Left forelimb (tissue), 1 donor: ENCODE measurements around the gene DAPP1.
"Not testable (repeated sequence)": the region's sequence is repeated elsewhere in the genome, so short reads cannot be mapped to it uniquely, and the experiment has no call there.

Experiments
- DNase-seq: peaks from one replicate; pipeline ENCODE4 v3.0.0-alpha.2; 2018; ENCODE audit warnings: low spot score

DAPP1 gene

DNA sequence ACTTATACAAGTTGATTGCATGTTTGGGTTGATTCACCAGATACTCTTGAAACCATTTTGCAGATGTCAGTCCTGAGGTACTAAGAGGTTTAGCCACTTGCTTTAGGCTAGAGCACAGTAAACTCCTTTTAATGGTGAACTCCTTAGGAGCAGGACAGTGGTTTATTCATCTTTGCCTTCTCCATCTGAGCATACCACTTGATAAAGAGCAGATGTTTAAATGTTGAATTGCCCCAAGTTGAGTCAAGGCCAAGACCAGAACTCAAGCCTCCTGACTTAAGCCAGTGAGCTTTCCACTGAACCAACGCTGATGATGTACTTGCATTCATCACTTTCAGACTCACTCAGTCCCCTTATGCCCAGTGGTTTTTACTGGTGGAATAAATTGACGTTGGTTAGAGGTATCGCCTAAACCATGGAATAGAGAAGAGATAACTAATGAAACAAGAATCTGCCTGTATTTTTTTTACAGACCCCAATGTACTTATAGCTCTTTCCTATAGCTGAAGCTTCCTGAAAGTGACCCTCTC is 7.5 kb downstream of the DAPP1 start:
- DNase-seq, result no peak

DNA sequence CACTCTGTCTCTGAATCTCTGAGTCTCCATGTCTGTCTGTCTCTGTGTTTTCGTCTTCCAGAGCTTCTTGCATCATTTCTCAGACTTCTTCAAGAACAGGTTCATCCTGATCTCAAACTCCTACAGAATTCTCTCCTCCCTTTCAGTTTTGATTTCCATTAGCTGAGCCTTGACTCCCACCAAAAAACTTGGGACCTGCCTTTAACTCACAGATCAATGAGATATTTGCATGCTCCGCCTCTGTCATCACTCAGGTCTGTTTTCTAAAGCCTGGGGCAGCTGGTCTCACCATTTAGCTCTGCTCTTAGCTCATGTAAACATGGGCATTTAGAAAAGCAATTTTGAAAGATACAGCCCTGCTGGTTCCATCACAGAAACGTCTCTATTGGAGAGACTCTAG is 8.6 kb downstream of the DAPP1 start:
- DNase-seq, result no peak

DNA sequence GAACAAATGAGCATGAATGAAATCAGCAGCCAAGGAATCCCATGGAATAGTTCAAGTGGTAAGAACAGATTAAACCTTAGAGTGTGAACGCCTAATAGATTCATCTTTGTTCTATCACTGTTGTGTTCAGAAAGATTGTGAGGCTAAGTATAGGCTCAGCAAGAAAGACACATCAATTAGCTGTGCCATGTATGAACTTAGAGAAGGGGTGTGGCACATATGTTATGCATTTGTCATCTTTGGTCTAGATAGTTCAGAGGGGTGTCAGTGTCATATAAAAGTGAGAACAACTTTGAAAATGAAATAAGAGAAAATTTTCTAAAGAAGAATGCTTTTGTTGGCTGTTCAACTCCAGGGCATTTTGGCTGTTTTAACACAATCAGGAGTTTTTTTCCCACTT is 9.4 kb downstream of the DAPP1 start:
- DNase-seq, result no peak

DNA sequence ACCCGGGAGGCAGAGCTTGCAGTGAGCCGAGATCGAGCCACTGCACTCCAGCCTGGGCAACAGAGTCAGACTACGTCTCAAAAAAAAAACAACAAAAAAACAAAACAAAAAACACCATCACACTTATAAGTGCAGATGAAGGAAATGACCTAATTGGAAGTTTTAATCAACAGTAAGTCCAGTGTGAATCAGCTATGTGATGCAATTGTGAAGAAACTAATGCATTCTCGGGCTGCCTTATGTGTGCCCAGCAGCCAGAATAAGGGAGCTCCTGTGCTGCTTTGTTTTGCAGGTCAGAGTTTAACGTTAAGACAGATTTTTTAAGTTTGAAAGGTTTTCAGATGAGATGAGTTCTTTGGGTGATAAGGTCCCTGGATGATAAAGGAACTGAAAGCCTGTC is 10.8 kb downstream of the DAPP1 start:
- DNase-seq, result no peak

DNA sequence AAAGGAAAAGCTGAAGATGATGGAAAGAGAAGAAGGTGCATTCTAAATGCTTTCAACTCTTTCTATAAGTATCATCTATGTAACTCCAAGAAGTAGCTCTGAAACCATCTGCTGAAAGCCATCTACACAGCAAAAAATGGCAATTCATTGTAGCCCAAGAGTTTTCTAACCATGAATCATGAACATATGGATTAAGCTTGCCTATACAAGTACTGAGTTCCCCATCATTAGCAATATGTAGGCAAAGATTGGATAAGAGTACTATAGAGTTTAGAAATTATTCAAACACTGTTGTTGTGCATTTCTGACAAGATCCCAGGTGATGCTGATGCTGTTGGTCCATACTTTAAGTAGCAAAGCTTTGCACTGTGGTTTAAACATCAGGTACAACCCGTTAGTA is 11.2 kb downstream of the DAPP1 start:
- no peak for DNase-seq

DNA sequence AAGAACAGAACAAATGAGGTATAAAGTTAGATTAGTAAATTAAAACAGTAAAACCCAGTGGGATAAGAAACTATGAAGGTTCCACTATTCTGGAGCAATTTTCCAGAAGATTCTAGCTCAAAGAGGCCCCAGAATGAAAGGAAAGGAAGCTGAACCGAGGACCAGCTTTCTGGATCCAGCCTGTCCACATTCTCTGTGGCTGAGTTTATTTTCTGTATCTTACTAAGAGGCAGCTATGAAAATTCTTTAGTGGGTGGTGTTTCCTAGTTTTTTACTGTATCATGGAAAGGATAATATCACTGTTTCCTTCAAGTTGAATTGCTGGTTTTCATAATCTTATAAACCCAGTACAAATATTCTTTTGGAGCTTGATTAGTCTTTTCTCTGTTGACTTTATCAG is 11.8 kb downstream of the DAPP1 start:
- no peak for DNase-seq

DNA sequence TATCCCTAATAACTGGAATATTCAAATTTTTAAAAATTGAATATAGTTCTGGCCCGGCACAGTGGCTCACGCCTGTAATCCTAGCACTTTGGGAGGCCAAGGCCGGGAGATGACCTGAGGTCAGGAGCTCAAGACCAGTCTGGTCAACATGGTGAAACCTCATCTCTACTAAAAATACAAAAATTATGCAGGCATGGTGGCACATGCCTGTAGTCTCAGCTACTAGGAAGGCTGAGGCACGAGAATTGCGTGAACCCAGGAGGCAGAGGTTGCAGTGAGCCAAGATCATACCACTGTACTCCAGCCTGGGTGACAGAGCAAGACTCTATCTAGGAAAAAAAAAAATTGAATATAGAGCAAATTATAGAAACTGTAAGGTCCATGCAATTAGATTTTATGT is 13.4 kb downstream of the DAPP1 start:
- DNase-seq, result not testable (repeated sequence)

DNA sequence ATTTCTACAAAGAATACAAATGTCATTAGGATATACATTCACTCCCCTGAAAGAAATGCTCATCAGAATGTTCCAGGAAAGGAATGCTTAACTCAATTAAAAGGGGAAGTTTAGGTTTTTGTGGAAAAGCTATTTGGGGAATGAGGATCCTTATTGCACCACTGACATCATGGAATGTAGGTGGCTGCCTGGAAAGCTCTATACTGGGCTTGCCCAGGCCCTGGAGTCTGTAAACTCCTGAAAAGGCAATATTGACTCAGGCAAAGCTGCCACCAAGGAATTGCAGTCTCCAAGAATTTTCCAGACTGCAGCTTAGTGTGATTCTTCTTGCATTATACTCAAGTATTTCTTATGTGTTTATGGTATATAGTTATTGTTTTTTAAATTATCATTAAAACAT is 15.7 kb downstream of the DAPP1 start:
- no peak for DNase-seq

DNA sequence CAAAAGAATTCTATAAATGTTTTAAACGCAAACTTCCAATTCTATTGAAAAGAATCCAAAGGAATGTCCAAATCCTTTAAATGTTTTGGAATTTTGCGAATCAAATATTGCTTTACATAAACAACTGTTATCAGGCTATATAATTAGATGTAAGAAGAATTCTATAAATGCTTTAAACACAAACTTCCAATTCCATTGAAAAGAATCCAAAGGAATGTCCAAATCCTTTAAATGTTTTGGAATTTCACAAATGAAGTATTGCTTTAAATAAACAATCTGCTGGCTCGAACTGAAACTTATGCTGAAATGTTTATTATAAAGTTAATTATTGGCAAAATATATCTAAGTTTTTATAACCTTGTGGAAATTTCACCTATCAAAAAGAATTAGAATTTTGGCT is 16.1 kb downstream of the DAPP1 start:
- DNase-seq, result no peak

DNA sequence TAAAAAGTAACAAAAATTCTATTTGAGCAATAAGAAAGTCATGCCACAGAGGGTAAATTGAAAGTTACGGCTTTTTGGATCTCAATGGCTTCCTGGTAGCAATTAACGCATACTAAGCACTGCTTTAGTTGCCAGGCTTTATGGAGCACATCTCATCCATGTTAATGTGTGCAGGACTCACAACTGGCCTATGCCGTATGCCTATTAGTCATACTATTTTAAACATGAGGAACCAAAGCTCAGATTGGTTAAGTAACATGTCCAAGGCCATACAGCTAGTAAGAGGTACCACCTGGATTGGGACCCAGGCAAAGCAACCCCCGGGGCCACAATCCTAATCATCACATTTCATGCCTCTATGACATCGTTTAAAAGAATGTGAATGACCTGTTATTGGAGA is 17.1 kb downstream of the DAPP1 start:
- no peak for DNase-seq

DNA sequence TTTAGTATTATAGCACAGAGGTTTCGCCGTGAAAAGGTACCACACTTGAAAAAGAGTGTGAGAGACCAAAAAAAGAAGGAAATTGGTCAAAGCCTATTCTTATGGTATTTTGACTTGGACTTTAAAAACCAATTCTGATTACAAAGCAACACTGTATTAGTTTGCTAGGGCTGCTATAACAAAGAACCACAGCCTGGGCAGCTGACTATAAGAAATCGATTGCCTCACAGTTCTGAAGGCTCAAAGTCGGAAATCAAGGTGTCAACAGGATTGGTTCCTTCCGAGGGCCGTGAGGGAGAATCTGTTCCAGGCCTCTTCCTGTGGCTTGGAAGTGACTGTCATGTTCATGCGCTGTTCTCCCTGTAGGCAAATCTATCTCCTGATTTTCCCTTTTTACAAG is 17.9 kb downstream of the DAPP1 start:
- DNase-seq, result no peak

DNA sequence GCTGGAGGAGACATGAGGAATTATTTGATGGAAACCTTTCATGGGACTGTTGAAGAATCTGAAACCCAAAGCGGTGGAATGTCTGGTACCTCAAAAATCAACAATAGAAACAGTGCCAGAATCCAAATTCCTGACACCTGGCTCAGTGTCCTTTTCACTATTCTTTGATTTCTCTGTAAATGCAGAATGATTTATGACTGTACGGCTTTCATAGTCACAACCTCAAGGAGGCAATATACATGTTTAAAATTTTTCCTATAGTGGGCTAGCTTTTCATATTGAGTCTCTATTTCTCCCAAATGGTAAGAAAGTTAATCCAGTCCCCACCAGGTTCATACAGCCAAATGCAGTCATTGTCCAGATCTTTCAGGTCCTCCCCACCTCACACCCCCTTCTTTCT is 19.3 kb downstream of the DAPP1 start:
- DNase-seq, result no peak

DNA sequence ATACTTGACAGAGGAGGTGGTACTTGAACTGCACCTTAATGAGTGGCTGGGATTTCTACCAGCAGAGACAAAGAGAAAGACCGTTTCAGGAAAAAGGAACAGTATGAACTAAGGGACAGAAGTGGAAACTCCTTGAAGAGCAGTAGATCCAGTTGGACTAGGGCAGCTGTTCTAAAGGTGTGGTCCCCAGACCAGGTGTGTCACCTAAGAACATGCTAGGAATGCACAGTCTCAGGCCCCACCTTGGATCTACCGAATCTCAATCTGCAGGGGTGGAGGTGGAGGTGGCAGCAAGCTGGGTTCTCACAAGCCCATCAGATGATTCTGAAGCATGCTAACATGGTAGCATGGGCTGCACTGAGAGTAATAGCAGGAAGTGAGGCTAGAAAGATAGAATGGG is 22.3 kb downstream of the DAPP1 start:
- no peak for DNase-seq

DNA sequence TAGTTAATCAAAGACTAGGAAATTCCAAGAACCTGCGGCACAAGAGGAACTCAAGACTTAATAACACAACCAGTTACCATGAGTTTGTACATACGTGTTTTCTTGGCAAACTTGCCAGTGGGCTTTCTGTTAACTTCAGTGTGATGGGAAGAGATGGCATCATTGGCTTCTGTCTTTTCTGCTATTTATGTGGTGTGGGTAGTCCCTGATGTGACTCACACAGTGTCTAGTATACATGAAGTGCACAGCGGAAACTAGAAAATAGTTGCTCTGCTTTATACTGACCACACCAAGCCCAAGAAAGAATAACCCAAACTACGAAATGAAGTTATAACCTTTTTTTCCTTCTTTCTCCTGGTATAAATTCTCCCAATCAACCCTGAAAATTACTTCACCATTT is 24.5 kb downstream of the DAPP1 start:
- no peak for DNase-seq

DNA sequence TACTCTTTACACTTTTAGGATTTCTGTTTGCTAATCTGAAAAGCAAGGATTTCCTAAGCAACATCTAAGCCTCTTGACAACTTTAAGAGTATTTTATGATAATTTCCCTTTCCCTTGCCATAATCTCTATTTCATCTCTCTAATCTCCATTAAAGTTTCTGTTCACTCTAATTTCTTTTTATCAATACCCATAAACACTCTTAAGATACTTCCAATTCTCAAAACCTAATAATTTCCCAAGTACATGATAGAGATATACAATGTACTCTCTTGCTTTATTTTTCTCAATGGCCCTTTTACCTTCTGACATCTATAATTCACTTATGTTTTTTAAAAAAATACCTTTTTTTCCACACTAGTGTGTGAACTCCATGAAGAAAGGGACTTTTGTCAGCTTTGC is 26.8 kb downstream of the DAPP1 start:
- no peak for DNase-seq

DNA sequence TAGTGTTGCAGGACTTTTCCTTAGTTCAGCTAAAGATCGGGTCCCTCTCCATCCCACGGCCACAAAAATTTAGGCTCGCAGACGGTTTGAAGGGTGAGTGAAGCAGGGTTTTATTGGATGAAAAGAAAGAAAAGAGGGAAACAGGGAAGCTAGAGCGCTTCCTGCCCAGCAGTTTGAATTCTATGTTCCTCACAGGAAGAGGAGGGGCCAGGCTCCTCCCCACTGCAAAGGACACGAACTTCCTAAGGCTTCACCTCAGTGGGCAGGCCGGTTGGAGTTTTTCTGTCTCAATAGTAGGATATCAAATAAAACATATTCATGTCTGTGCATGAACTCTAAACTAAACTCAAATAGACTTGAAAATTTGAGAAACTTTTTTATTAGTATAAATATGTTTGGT is 27.4 kb downstream of the DAPP1 start:
- no peak for DNase-seq

DNA sequence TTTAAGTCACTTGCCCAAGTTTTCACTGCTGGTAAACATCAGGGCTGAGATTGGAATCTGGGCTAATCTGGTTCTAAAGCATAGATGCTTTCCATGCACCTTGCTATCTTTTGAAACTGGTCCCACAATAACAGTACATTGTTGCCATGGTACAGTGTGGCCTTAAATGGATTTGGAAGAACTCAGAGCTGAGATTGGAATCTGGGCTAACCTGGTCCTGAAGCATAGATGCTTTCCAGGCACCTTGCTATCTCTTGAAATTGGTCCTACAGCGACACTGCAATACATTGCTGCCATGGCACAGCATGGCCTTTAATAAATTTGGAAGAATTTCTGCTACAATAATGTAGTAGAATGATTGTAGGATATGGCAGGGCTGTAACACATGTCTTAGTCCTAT is 28.6 kb downstream of the DAPP1 start:
- DNase-seq, result no peak

DNA sequence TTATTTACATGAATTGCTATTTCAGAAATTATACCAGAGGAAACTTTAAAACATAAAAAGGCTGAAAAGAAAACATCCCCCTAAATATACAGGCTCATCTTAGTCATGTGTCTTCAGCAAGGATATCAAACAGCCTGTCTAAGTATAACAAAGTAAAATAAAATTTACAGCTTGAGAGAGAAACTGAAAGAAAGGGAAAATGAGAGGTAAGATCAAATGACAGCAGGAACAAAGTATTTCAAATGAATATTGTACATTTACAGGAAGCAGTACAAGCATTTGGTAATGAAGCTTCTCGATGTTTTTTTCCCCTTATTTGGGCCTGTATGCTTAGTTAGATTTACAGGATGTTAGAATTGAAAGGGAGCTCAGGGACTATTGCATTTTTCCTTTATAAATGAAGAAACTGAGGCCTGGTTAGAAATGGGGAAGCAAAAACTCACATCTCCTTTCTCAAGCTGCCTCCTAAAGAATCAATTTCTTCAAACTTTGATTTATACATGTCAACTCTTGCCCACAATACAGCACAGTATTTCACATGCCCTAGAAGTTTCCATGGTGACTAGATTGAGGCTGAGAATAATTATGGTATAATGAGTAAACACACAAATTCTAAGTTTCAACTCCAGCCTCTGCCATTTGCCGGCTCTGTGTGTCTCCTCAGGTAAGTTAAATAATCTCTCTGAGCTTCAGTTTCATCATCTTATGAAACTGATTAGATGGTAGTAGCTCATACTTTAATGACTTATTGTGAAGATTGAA is 29.3 kb downstream of the DAPP1 start:
- no peak for DNase-seq

DNA sequence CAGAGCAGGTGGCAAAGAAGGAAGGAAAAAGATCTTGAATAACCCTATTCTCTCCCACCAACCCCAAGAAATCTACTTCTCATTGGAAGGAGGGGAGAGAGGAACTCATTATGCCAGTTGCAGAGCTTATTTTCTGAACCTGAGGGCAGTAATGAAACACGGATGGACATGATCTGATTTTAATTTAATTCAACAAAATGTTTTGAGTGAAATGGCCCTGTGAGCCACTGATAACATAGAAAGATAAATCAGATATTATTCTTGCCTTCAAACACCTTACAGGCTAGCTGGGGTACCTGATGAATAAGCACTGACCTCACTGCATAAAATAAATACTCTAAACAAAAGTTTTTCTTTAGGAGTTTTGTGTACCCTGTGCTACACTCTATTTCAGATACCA is 30.3 kb downstream of the DAPP1 start:
- DNase-seq, result no peak

DNA sequence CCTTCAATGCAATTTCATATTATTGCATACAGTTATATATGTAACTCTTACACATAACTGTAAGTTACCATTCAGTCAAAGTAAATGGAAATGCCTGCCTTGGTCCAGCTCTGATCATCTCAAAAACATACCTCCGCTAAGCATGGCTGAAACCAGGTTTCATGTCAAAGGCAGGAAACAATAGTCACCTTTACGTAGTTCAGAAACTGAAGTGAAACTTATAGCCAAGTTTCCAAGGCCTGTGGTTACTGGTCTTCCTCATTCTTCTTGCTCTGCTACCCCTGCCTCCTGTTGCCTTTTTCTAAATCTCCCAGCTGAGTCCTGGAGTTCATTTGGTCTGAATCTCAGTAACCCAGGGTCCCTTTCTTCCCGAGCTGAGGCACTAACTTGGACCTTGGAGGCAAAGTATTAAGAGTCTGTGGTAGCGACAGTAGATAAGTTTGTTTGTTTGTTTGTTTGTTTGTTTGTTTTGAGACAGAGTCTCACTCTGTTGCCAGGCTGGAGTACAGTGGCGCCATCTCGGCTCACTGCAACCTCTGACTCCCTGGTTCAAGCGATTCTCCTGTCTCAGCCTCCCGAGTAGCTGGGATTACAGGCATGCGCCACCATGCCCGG is 30.8 kb downstream of the DAPP1 start:
- no peak for DNase-seq

DNA sequence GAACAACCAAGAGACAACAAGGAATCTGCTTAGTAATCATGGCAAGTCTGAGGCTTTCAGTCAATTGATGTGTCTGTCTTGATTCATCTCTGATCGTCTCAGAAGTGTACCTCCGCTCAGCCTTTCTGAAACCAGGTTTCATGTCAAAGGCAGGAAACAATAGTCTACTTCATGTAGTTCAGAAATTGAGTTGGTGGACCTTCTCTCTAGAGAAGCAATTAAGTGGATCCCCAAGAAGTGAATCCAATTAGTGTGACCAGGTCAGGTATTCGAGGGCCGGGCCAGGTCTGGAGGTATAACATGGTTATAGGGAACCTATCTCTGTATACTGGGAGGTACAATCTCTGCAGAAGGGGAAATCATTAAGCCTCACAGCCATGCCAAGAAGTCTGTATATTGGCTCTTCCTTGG is 32.0 kb downstream of the DAPP1 start:
- no peak for DNase-seq

DNA sequence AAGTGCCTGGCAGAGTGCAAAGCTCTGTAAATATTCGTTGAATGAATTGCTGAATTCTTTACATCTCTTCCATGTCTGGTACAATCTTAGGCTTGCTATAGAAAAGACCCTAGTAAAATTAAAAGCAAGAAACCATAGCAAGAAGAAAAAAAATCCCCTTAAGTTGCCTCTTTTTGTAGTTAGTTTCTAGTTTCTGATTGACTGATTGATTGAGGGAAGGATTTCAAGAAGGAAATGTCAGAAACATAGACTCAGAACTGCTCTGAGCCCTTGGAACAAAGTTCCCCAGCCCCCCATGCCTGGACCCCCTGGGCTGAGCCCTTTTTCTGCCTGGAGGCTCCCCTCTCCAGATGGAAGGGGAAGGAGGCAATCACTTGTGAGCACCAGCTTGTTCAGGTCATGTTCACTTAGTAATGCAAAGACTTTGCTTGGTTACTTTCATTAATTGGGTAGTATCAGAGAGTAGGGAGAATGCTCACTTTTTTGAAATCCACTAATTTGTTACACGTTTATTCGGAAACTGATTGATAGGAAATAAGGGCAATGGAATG is 35.6 kb downstream of the DAPP1 start:
- DNase-seq, result no peak

DNA sequence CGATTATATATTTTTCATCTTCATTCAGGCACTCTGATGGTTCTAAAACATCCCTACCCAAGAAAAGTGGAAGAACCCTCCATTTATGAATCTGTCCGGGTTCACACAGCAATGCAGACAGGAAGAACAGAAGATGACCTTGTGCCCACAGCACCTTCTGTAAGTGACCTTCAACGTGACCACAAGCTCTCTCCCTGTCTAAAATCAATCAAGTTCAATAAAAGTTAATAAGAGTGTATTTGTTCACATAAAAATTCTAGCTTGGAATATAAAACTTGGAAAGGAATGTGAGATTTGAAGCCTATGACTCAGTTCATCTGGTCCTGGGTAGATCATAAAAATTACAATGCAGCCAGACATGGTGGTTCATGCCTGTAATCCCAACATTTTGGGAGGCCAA is 36.6 kb downstream of the DAPP1 start:
- no peak for DNase-seq

DNA sequence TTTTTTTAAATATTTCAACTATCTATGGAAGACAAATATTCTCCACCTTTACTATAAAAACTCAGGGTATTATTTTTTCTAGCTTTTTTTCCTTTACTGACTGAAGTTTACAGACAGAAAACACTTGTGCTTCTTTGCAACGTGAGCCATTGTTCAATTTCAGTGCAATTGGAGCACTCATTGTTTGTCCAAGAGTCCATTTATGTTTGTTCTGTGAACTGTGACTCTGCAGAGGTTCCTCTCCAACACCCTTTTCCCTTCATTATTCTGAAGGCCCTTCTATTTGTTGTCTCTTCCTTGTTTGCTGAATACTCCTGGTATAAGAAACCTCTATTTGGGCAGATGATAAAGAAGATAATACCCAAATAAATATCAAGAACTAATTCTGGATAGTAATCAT is 37.4 kb downstream of the DAPP1 start:
- DNase-seq, result no peak
